HG03159 (cell line): Measurements from ENCODE around the gene TCFL5.

Source experiments
- ATAC-seq: cut with Tn5 transposase; IDR thresholded peaks from one replicate; pipeline ENCODE4 v1.9.1; 2021; ENCODE audit warnings: mild to moderate bottlenecking, moderate library complexity; ENCODE audit not compliant: unreplicated experiment

TCFL5 gene

GRCh38 chr20:62800314-62801259 lies 61.0 kb downstream of the TCFL5 start:
- ATAC-seq, result no peak

DNA sequence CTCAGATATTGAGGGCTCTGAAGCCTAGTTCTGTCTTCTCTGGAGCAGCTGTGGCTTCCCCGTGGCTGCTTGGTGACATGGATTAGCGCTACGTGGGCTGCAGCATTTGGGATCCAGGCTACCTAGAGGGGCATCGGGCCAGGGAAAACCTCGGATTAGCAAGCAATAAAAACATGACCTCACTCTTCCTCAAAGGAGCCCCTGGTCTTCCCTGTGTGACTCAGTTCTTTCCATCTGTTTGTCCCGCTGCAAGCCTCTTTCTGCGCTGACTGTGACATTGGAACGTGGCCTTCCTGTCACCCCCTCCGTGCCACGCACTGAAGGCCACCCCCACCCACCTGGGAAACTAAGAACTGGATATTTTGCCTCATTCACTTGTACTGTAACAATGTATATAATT lies 61.7 kb downstream of the TCFL5 start:
- no peak for ATAC-seq

DNA sequence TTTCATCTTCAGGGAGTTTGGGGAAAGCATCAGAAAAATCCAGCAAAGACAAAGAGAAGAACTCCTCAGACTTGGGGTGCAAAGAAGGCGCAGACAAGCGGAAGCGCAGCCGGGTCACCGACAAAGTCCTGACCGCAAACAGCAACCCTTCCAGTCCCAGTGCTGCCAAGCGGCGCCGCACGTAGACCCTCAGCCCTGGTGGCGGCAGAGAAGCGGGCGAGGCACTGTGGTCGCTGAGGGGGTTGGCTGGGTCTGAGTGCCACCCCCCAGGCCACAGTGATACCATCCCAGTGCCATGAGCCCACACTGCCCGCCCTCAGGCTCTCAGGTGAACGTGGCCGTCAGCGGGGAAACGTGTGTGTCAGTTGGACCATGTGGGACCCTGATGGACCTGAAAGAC lies 62.2 kb downstream of the TCFL5 start:
- no peak for ATAC-seq

DNA sequence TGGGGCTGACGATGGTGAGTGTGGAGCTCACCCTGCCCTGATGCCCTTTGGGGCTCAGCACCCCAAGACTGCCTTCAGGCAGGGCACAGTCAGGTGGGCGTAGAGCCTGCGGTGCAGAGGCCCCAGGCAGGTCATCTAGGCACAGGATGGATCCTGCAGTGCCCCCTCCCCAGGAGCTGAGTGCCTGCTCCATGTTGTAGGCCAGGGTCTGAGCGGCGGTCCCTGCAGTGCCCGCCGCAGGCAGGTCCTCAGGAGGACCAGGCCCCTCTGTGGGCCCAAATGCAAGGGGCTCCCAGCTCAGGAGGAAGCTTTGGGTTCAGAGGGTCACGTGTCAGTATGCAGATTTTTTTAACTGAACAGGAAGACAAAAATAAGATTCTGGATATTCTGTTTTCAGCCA lies 62.6 kb downstream of the TCFL5 start:
- no peak for ATAC-seq

- ATAC-seq, result no peak
Measured at GRCh38 chr20:62797671-62798532, 63.7 kb downstream of the TCFL5 start.

DNA sequence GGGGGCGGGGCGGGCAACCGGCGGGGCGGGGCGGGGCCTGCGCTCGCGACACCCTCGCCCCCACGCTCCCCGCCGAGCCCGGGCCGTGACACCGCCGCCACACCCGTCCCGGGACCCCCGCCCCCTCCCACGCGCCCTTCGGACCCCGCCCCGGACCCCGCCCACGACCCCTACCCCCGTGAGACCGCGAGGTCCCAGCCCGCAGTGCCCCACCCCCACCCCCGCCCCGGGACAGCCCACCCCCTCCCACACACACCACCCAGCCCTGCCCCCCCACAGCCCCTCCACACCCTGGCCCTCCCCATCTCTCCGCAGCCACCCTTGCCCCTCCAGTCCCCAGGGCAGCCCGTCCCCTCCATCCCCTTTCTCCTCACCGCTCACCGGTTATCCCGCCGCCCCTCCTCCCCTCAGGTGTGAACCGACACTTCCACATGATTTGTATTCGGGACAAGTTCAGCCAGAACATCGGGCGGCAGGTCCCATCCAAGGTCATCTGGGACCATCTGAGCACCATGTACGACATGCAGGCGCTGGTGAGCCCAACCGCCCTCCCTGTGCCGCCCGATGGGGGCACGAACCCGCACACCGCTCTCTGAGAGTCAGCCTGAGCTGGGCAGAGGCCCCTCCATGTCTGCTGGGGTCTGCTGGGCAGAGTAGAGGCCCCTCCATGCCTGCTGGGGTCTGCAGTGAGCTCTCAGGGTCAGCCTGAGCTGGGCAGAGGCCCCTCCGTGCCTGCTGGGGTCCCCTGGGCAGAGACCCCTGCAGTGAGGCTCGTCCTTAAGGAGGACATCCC lies 64.7 kb downstream of the TCFL5 start:
- peak; percentile 1 for ATAC-seq

DNA sequence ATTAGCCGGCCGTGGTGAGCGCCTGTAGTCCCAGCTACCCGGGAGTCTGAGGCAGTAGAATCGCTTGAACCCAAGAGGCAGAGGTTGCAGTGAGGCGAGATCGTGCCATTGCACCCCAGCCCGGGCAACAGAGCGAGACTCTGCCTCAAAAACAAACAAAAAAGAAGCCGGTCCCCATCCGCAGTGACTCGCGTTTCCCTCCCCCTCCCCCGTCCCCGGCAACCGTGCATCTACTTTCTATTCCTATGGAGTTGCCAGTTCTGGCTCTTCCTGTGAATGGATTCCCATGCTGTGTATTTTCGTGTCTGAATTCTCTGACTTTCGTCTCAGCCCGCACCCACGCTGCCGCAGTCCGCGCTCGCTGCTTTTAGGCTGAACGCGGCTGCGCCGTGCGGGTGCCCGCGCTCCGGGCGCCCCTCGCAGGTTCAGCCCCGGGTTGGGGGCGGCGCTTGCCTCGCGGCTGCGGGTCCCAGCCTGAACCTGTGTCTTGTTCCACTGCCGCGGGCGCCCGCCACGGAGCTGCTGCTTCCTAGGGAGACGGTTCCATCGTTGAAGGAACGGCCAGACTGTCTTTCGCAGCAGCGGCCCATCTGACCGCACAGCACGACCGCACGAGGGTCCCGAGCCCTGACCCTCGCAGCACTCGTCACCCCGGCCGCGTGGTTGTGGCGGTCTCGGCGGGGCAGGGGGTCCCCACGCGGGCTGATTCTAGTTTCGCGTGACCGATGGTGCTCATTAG lies 66.4 kb downstream of the TCFL5 start:
- ATAC-seq, result no peak

- ATAC-seq, result peak; percentile 70
Measured at GRCh38 chr20:62794007-62794724, 67.5 kb downstream of the TCFL5 start.

GRCh38 chr20:62793757-62794006 lies 67.9 kb downstream of the TCFL5 start:
- no peak for ATAC-seq

DNA sequence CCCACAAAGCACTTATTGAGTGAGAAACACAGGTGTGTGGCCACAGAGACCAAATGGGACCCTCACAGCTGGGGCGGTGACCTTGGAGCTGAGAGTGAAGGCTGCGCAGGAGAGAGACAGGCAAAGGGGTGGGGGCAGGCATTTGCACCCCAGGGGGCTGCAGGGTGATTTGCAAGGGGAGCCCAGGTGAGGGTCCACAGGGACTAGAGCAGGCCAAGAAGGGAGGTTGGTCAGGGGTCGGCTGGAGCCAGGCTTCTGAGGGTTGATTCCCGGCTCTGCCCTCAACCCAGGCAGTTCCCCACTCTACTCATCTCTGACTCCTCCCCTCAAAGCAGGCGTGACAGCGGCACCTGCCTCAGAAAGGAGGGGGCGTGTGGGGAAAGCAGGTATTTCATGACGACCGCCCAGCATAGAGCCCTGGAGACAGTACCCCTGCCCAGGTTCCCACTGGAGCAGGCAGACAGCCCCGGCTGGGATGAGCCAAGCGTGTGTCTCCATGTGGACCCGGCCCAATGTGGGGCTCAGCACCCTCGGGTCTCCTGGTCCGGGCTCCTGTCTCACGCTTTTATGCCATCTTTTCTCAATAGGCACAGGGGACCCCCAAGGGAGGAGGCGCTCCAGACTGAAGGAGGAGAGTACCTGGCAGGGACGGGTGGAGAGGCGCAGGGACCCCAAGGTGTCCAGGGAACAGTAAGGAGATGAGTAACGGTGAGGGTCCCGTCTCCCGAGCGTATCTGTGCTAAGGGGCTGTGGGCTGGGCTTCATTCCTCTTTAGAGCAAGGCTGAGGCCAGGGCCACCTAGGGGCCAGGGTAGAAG lies 68.5 kb downstream of the TCFL5 start:
- ATAC-seq, result no peak

- ATAC-seq, result no peak
Measured at GRCh38 chr20:62792182-62792939, 69.3 kb downstream of the TCFL5 start.

DNA sequence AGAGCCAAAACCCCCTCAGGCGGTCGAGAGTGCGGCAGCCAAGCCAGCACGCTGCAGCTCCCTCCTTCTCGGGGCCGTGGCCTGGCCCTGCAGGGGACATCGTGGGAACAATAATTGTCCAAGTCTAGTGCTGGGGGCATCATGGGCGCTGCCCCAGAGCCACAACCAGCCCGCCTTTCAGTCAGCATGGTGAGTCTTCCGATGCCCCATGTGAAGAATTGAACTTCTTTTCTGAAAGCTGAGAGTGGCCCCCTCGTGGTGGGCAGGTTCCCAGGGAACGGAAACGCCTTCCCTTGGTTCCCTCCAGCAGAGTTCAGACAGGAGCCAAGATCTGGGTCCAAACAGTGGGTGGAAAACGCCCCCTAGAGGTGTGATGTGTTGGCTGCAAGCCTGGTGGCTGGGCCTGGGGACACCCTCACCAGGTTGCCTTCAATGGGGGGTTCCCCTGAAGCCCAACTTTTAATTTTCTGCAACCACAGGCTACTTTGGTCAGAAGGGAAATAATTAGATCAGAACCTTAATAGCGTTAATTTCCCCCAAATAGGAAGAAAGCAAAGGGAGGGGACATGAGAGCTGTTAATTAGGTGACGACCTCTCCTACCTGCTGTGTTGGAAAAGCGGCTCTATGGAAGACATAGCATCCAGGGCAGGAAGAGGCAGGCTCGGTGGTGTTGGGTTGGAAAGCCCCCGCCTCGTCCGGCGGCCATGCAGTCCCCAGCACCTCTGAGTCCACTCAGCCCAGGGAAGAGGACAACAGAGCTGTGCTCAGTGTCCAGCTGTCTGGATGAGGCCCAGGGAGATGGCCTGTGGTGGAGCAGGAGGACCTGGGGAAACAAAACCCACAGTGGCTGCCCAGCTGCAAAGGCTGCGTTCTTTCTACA lies 70.1 kb downstream of the TCFL5 start:
- no peak for ATAC-seq
